Transverse colon (tissue), 4 donors: Measurements from ENCODE around the gene NENF. TPM values are rescaled to one million over a fixed set of nuclear protein-coding genes. Genes with fewer than 3 reads are reported as not detected.

Source experiments
- DNase-seq: peaks from one replicate; pipeline ENCODE4 v3.0.0-alpha.2; 2019
- H3K27ac ChIP-seq, 4 donors: fragments of 200-600 bp; sonication (generic); 2 replicates each; pipeline ENCODE4 v1.5.1; 2016 to 2018; ENCODE audit warnings: inconsistent platforms in 4 of 4
- H3K27me3 ChIP-seq: fragments of 200-600 bp; sonication (generic); 2 replicates; pipeline ENCODE4 v1.5.1; 2017; ENCODE audit warnings: inconsistent platforms
- H3K36me3 ChIP-seq, 4 donors: fragments of 200-600 bp; sonication (generic); 2 replicates each; pipeline ENCODE4 v1.5.1; 2017 to 2019; ENCODE audit warnings: inconsistent platforms in 4 of 4
- H3K4me1 ChIP-seq, 4 donors: fragments of 200-600 bp; sonication (generic); 2 replicates each; pipeline ENCODE4 v1.5.1; 2017 to 2020; ENCODE audit warnings: inconsistent platforms in 4 of 4
- H3K4me3 ChIP-seq, 4 donors: fragments of 200-600 bp; sonication (generic); 1 replicate in 1 of 4; 2 replicates in 3 of 4; pipeline versions ENCODE4 v1.5.1 to v1.6.1; 2017 to 2019; ENCODE audit warnings: inconsistent platforms in 4 of 4
- H3K9me3 ChIP-seq, 2 donors: fragments of 200-600 bp; sonication (generic); 2 replicates each; pipeline ENCODE4 v1.5.1; 2017 to 2019; ENCODE audit warnings: inconsistent platforms in 2 of 2
- CTCF ChIP-seq, 5 experiments: fragments of 200-600 bp in 3 of 5; fragments of 450-650 bp in 2 of 5; sonication (generic) in 3 of 5; IDR thresholded peaks; 1 replicate in 2 of 5; 2 replicates in 3 of 5; pipeline ENCODE4 v1.5.1; 2016 to 2017; ENCODE audit warnings: antibody characterized with exemption in 5 of 5, inconsistent platforms in 3 of 5, mild to moderate bottlenecking in 2 of 5, moderate library complexity in 1 of 5
- EP300 ChIP-seq: sonication (generic); formaldehyde crosslinking; IDR thresholded peaks from one replicate; pipeline ENCODE4 v1.6.1; 2017; ENCODE audit warnings: antibody characterized with exemption, low read depth
- POLR2A ChIP-seq: fragments of 450-650 bp; IDR thresholded peaks from one replicate; pipeline ENCODE4 v1.6.1; 2016; ENCODE audit warnings: antibody characterized with exemption, mild to moderate bottlenecking, moderate library complexity
- POLR2AphosphoS5 ChIP-seq, 3 donors: sonication (generic); formaldehyde crosslinking; IDR thresholded peaks; one replicate each; pipeline ENCODE4 v1.6.1; 2016; ENCODE audit warnings: antibody characterized with exemption in 3 of 3
- WGBS, 2 donors: methylation state at CpG; one replicate each; pipeline ENCODE4 v1.1.5; 2018; ENCODE audit warnings: low coverage in 1 of 2; 5-methylcytosine and 5-hydroxymethylcytosine counted together
- in situ Hi-C, 4 donors: fragments of 200-750 bp; cut with MboI; loops; one replicate each; pipeline versions ENCODE4 v1.15.0 to v1.15.1; 2017; ENCODE audit warnings: low sequenced_read_pairs in 3 of 4, low pct_ligation_motif_present in 1 of 4, low pct_unique_long_range_greater_than_20kb in 1 of 4
- intact Hi-C: fragments of 100-400 bp; cut with DNase I; formaldehyde crosslinking; loops from one replicate; pipeline ENCODE4 v1.15.1; 2023; ENCODE audit warnings: low total_unique reads
- total RNA-seq, 4 donors: library from RNA; depleted of rRNA; stranded (reverse); fragments of >200 nt; gene quantifications; one replicate each; pipeline ENCODE4 v1.1.0, GENCODE V29; 2016

The NENF gene
- total RNA-seq, 4 donors from 2014 or later: 24.2 to 91.5 (median 35.7) TPM

- peak overlapping the region; percentile 83 to 90 (median 86) for H3K27ac ChIP-seq
- H3K4me1 ChIP-seq: peaks cover 11 to 26% (median 17%) of the 10 kb centered on the region in 4 donors
- no peaks in the 10 kb centered on the region for H3K36me3 ChIP-seq
- peak overlapping the region; percentile 38 to 93 (median 88) for H3K4me3 ChIP-seq
- in situ Hi-C loops (loop anchor here in 1 of 4 donors (25.0 kb wide), 1 partner anchor 745 kb away; the partner anchor contains the start of gene NEK2), intact Hi-C loops (no loop called here)
- H3K27me3 ChIP-seq: no peaks in the 10 kb centered on the region
- TF ChIP-seq POLR2AphosphoS5 (IDR thresholded peaks at IDR 0.05): no peak
- TF ChIP-seq POLR2A: no peak
- no peak for TF ChIP-seq EP300
- no peak for TF ChIP-seq CTCF (IDR thresholded peaks at IDR 0.05)
- H3K9me3 ChIP-seq: no peaks in the 10 kb centered on the region
- DNase-seq: no peak
- 12 to 21% methylated on average over 5 of the region's 5 CpGs for WGBS, 2 donors
Measured at GRCh38 chr1:212432272-212432660, 454 bp upstream of the NENF start.

DNA sequence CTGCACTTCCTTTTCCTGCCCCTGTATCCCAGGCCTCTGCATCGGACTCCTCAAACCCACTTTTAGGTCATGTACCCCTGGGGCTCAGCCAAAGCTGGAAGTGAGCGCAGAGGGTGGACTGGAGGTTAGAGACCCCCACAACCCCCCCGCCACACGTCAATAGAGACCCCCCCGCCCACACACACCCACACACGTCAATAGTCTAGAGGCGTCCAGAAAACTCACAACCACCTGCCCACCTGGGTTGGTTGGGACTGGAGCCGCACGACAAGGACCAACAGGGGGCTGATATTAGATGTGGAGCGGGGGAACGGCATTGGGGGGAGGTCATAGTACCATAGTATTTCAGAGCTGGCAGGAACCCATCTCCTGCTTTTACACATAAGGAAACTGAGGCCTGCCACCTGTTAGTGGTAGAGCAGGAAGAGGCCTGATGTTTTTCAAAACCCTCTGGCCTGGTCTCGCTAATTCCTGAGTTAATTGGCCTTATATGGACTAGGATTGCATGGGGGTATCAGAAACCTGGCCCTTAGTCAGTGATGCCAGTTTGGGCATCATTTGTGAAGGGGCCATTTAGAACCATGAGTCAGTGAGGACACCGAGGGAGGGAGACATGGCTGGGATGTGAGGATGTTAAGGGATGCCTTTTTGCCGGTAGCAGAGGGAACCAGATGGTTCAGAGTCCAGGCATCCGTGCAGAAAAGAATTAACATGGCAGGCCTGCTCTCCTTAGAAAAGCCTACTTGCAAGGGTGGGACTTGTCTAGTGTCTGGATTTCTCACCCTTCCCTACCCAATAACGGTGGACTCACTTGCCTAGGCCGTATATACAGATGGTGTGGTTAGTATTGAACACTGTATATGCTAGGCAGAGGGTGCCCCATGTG is 1.1 kb downstream of the NENF start:
- no peak for DNase-seq
- WGBS, 2 donors: 68 to 78% methylated on average over 5 to 17 of the region's 17 CpGs
- H3K27me3 ChIP-seq: no peaks in the 10 kb centered on the region
- H3K27ac ChIP-seq: peak overlapping the region; percentile 83 to 90 (median 86)
- H3K4me3 ChIP-seq: peak overlapping the region; percentile 83 to 93 (median 88)
- peaks cover 11 to 26% (median 17%) of the 10 kb centered on the region in 4 donors for H3K4me1 ChIP-seq
- in situ Hi-C loops (loop anchor here in 1 of 4 donors (25.0 kb wide), 1 partner anchor 747 kb away; the partner anchor contains the start of gene NEK2), intact Hi-C loops (no loop called here)
- no peaks in the 10 kb centered on the region for H3K36me3 ChIP-seq
- TF ChIP-seq POLR2AphosphoS5 (IDR thresholded peaks at IDR 0.05) (no peak), EP300 (no peak), CTCF (IDR thresholded peaks at IDR 0.05) (no peak), POLR2A (no peak)
- no peaks in the 10 kb centered on the region for H3K9me3 ChIP-seq

GRCh38 chr1:212434992-212435391 is 2.3 kb downstream of the NENF start:
- TF ChIP-seq EP300: no peak
- TF ChIP-seq POLR2AphosphoS5 (IDR thresholded peaks at IDR 0.05): no peak
- TF ChIP-seq CTCF (IDR thresholded peaks at IDR 0.05): no peak
- TF ChIP-seq POLR2A: no peak
- in situ Hi-C loops (loop anchor here in 1 of 4 donors (25.0 kb wide), 1 partner anchor 748 kb away; the partner anchor contains the start of gene NEK2), intact Hi-C loops (no loop called here)
- no peaks in the 10 kb centered on the region for H3K36me3 ChIP-seq
- H3K27ac ChIP-seq: no peak overlapping the region
- no peaks in the 10 kb centered on the region for H3K27me3 ChIP-seq
- H3K4me1 ChIP-seq: peaks cover 11 to 26% (median 17%) of the 10 kb centered on the region in 4 donors
- no peak for DNase-seq
- WGBS, 2 donors: 95 to 100% methylated on average over 3 to 4 of the region's 4 CpGs
- no peak overlapping the region for H3K4me3 ChIP-seq
- no peaks in the 10 kb centered on the region for H3K9me3 ChIP-seq

- Histone ChIP-seq H3K4me1 (peaks cover 8 to 14% (median 10%) of the 10 kb centered on the region in 4 donors), H3K36me3 (no peaks in the 10 kb centered on the region), H3K9me3 (no peaks in the 10 kb centered on the region), H3K27me3 (no peaks in the 10 kb centered on the region), H3K4me3 (no peak overlapping the region), H3K27ac (no peak overlapping the region)
- intact Hi-C loops (no loop called here), in situ Hi-C loops (loop anchor here in 1 of 4 donors (25.0 kb wide), 1 partner anchor 750 kb away; the partner anchor contains the start of gene NEK2)
- no peak for TF ChIP-seq POLR2A
- TF ChIP-seq EP300: no peak
- no peak for TF ChIP-seq CTCF (IDR thresholded peaks at IDR 0.05)
- no peak for TF ChIP-seq POLR2AphosphoS5 (IDR thresholded peaks at IDR 0.05)
- WGBS, 2 donors: 60 to 85% methylated on average over 1 to 4 of the region's 4 CpGs
- DNase-seq: no peak
Measured at GRCh38 chr1:212437179-212437798, 4.6 kb downstream of the NENF start.
